ENCODE measurements around the gene CACUL1. TPM values are rescaled to one million over a fixed set of nuclear protein-coding genes. Genes with fewer than 3 reads are reported as not detected.

The CACUL1 gene
- total and polyA plus RNA-seq, 9 of the 15 experiments (the other 6 are each of a cell fraction or from before 2014, with no cell fraction given), result 4.5 to 17.1 (median 13.5) TPM

GRCh38 chr10:118742782-118743181, 12.0 kb downstream of the CACUL1 start:
- H3K79me2 ChIP-seq (ENCODE audit: control insufficient read depth, insufficient read depth, low read length), result peaks cover 90% of the 10 kb centered on the region
- DNase-seq (ENCODE audit: extremely low read depth in 1 of 4, low spot score in 3 of 4), result no peak
- no peaks in the 10 kb centered on the region for H3K27me3 ChIP-seq (ENCODE audit: control insufficient read depth in 2 of 2, insufficient read depth in 2 of 2, low read length in 2 of 2)
- H2AFZ ChIP-seq (ENCODE audit: low read depth, low read length), result no peak overlapping the region
- no peak for FAIRE-seq
- ChIA-PET CTCF (ENCODE audit: low intra/inter-chr PET ratio) (no interaction called here), POLR2A (interaction anchor here (0.8 kb wide), 1 partner anchor 11 kb away, joined by 3 read pairs; no protein-coding TSS in a partner anchor)
- no peak for TF ChIP-seq DIDO1 (tag; IDR thresholded peaks at IDR 0.05; ENCODE audit: low read depth)
- no peak overlapping the region for H3K4me2 ChIP-seq (ENCODE audit: insufficient read depth, low read length)
- ATAC-seq, result no peak
- peaks cover 3% of the 10 kb centered on the region for H3K9me1 ChIP-seq (ENCODE audit: control insufficient read depth, insufficient read depth, low read length)
- 91% methylated on average over 1 of the region's 1 CpG for WGBS (ENCODE audit: insufficient coverage, low coverage, missing lambda C conversion rate)
- no peak overlapping the region for H3K4me3 ChIP-seq
- no TSS peak for BruUV-seq (replicated peaks)
- H3K9ac ChIP-seq (ENCODE audit: insufficient read depth in 1 of 2, low read depth in 2 of 2, low read length in 2 of 2), result no peak overlapping the region
- in situ Hi-C loops (cut with MboI), result no loop called here
- intact Hi-C loops (cut with micrococcal nuclease), result no loop called here
- no peaks in the 10 kb centered on the region for H3K36me3 ChIP-seq (ENCODE audit: control insufficient read depth, insufficient read depth, low read length)
- H3K27ac ChIP-seq (ENCODE audit: extremely low read depth, low read depth, low read length), result no peak overlapping the region
- H3K4me1 ChIP-seq (replicated peaks in 1 of 2; ENCODE audit: control insufficient read depth in 2 of 2, insufficient read depth in 2 of 2, low read length in 2 of 2), result peaks cover 0 to 13% of the 10 kb centered on the region in 2 experiments; a peak in 3 of 5 replicates
- no peaks in the 10 kb centered on the region for H3K9me3 ChIP-seq (replicated peaks; ENCODE audit: control insufficient read depth, insufficient read depth, low read depth, low read length)
- peaks cover 6% of the 10 kb centered on the region; the same call in 1 of the 2 replicates for H4K20me1 ChIP-seq (replicated peaks; ENCODE audit: control insufficient read depth, insufficient read depth, low read length)

DNA sequence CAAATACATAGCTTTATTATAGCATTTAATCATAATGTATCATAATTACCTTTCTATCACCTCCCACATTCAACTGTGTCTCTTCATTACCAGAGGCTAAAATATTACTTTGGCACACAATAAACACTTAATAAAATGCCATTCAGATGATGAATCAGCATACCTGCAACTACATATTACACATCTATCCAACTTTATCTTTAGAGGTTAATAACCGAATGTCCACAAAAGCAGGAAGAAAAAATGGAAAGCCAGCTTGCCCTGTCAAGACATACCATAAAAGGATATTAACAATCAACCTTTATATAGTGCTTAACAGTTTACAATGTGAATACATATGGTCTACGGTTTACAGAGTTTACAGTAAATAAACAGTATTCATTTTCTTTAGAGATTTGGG, 12.7 kb downstream of the CACUL1 start:
- H3K27me3 ChIP-seq (ENCODE audit: control insufficient read depth in 2 of 2, insufficient read depth in 2 of 2, low read length in 2 of 2), result no peaks in the 10 kb centered on the region
- H3K4me2 ChIP-seq (ENCODE audit: insufficient read depth, low read length), result no peak overlapping the region
- 84% methylated on average over 2 of the region's 2 CpGs for WGBS (ENCODE audit: insufficient coverage, low coverage, missing lambda C conversion rate)
- peaks cover 9% of the 10 kb centered on the region; the same call in 1 of the 2 replicates for H4K20me1 ChIP-seq (replicated peaks; ENCODE audit: control insufficient read depth, insufficient read depth, low read length)
- no peak overlapping the region for H3K4me3 ChIP-seq
- FAIRE-seq, result no peak
- no TSS peak for BruUV-seq (replicated peaks)
- in situ Hi-C loops (cut with MboI) (no loop called here), intact Hi-C loops (cut with micrococcal nuclease) (no loop called here)
- no peak for ATAC-seq
- peaks cover 0 to 21% of the 10 kb centered on the region in 2 experiments; a peak in 3 of 5 replicates for H3K4me1 ChIP-seq (replicated peaks in 1 of 2; ENCODE audit: control insufficient read depth in 2 of 2, insufficient read depth in 2 of 2, low read length in 2 of 2)
- TF ChIP-seq MYC (IDR thresholded peaks at IDR 0.05; ENCODE audit: low read depth, low read length) (no peak), MYC (CRISPR knock-in tag; IDR thresholded peaks at IDR 0.05; ENCODE audit: borderline replicate concordance, low read depth) (no peak), THRAP3 (IDR thresholded peaks at IDR 0.05; ENCODE audit: borderline replicate concordance) (no peak), SPI1 (IDR thresholded peaks at IDR 0.05; ENCODE audit: borderline replicate concordance, low read depth, low read length) (no peak), BACH1 (tag; IDR thresholded peaks at IDR 0.05) (no peak), BMI1 (IDR thresholded peaks at IDR 0.05; ENCODE audit: low read length) (no peak), POLR2B (IDR thresholded peaks at IDR 0.05; ENCODE audit: low read depth, partially characterized antibody) (no peak), ZNF507 (tag; conservative IDR thresholded peaks at IDR 0.05) (no peak), GTF2F1 (IDR thresholded peaks at IDR 0.05; ENCODE audit: low read depth, low read length) (no peak), POLR3G (IDR thresholded peaks at IDR 0.05; ENCODE audit: extremely low read depth, insufficient read length, insufficient replicate concordance) (no peak), PCBP2 (IDR thresholded peaks at IDR 0.05; ENCODE audit: low read depth, low read length, poor library complexity, severe bottlenecking) (no peak)
- CTCF ChIA-PET (ENCODE audit: low intra/inter-chr PET ratio), result no interaction called here
- H3K9ac ChIP-seq (ENCODE audit: insufficient read depth in 1 of 2, low read depth in 2 of 2, low read length in 2 of 2), result no peak overlapping the region
- peaks cover 90% of the 10 kb centered on the region for H3K79me2 ChIP-seq (ENCODE audit: control insufficient read depth, insufficient read depth, low read length)
- DNase-seq (ENCODE audit: extremely low read depth in 1 of 4, low spot score in 3 of 4), result no peak
- POLR2A ChIA-PET, result interaction anchor here (1.0 kb wide), 1 partner anchor 9 kb away, joined by 3 read pairs; no protein-coding TSS in a partner anchor
- no peak overlapping the region for H2AFZ ChIP-seq (ENCODE audit: low read depth, low read length)
- no peak overlapping the region for H3K27ac ChIP-seq (ENCODE audit: extremely low read depth, low read depth, low read length)
- H3K9me3 ChIP-seq (replicated peaks; ENCODE audit: control insufficient read depth, insufficient read depth, low read depth, low read length), result no peaks in the 10 kb centered on the region
- H3K36me3 ChIP-seq (ENCODE audit: control insufficient read depth, insufficient read depth, low read length), result no peaks in the 10 kb centered on the region
- H3K9me1 ChIP-seq (ENCODE audit: control insufficient read depth, insufficient read depth, low read length), result peaks cover 3% of the 10 kb centered on the region

Measured in K562 (cell line).